Measurements from ENCODE around the gene DNAJB14. TPM values are rescaled to one million over a fixed set of nuclear protein-coding genes. Genes with fewer than 3 reads are reported as not detected.

Gene DNAJB14
- polyA plus RNA-seq, 1 of the 3 experiments (the other 2 are of a cell fraction), result 23.8 TPM

- no peaks in the 10 kb centered on the region for H3K4me1 ChIP-seq (ENCODE audit: control insufficient read depth in 1 of 2, insufficient read depth in 2 of 2, low read depth in 1 of 2, low read length in 1 of 2)
- no peak overlapping the region for H2AFZ ChIP-seq (ENCODE audit: low read depth)
- ChIA-PET CTCF (interaction anchor here (0.6 kb wide), 1 partner anchor 16 kb away, joined by 3 read pairs; no protein-coding TSS in a partner anchor), POLR2A (no interaction called here)
- no peaks in the 10 kb centered on the region for H3K9me3 ChIP-seq
- no peak overlapping the region for H3K4me2 ChIP-seq
- H3K36me3 ChIP-seq (replicated peaks in 1 of 2; ENCODE audit: control insufficient read depth in 1 of 2, insufficient read depth in 2 of 2, low read length in 1 of 2), result no peaks in the 10 kb centered on the region
- no peak overlapping the region for H3K9ac ChIP-seq
- no peak for DNase-seq
- no peak overlapping the region for H3K4me3 ChIP-seq (ENCODE audit: low read depth in 2 of 2, low read length in 1 of 2)
- no peaks in the 10 kb centered on the region for H3K9me2 ChIP-seq
- no peak overlapping the region for H3K27ac ChIP-seq (ENCODE audit: low read depth in 2 of 2, low read length in 1 of 2)
- no peaks in the 10 kb centered on the region for H3K27me3 ChIP-seq (ENCODE audit: insufficient read depth)
- TF ChIP-seq RFX5 (IDR thresholded peaks at IDR 0.05; ENCODE audit: low read length), result no peak
- no peak for TF ChIP-seq IRF3 (IDR thresholded peaks at IDR 0.05; ENCODE audit: low read depth, low read length)
- TF ChIP-seq EP300 (IDR thresholded peaks at IDR 0.05; ENCODE audit: borderline replicate concordance in 1 of 2, low read depth in 1 of 2, low read length in 1 of 2), result no peak
- no peak for TF ChIP-seq NRF1 (IDR thresholded peaks at IDR 0.05; ENCODE audit: low read depth, low read length)
- TF ChIP-seq FOXJ3 (CRISPR knock-in tag; IDR thresholded peaks at IDR 0.05), result no peak
- TF ChIP-seq FOSL2 (IDR thresholded peaks at IDR 0.05; ENCODE audit: borderline replicate concordance, low read depth), result no peak
- no peak for TF ChIP-seq FOXM1 (IDR thresholded peaks at IDR 0.05; ENCODE audit: low read depth)
- no peak for TF ChIP-seq NFIC (IDR thresholded peaks at IDR 0.05; ENCODE audit: borderline replicate concordance)
- no peak for TF ChIP-seq EZH2phosphoT487 (IDR thresholded peaks at IDR 0.05; ENCODE audit: borderline replicate concordance, low read depth)
- TF ChIP-seq CTCF (IDR thresholded peaks at IDR 0.05), result no peak
- TF ChIP-seq MAX (IDR thresholded peaks at IDR 0.05; ENCODE audit: low read depth), result no peak
- no peak for TF ChIP-seq REST (IDR thresholded peaks at IDR 0.05; ENCODE audit: low read depth, low read length)
- no peak for TF ChIP-seq TEAD4 (IDR thresholded peaks at IDR 0.05; ENCODE audit: borderline replicate concordance, insufficient read depth)
- no peak for TF ChIP-seq RAD21 (IDR thresholded peaks at IDR 0.05; ENCODE audit: low read length)
- TF ChIP-seq TAF1 (IDR thresholded peaks at IDR 0.05; ENCODE audit: borderline replicate concordance, low read depth, low read length), result no peak
- no peak for TF ChIP-seq GATA2 (CRISPR knock-in tag; IDR thresholded peaks at IDR 0.05)
- TF ChIP-seq SMC3 (IDR thresholded peaks at IDR 0.05; ENCODE audit: low read depth, low read length), result no peak
- no peak for TF ChIP-seq MXI1 (IDR thresholded peaks at IDR 0.05; ENCODE audit: low read depth, low read length)
- no peak for TF ChIP-seq GABPA (IDR thresholded peaks at IDR 0.05; ENCODE audit: low read depth)
- no peak for TF ChIP-seq POLR2AphosphoS5 (IDR thresholded peaks at IDR 0.05; ENCODE audit: low read depth, low read length)
- H3K79me2 ChIP-seq (ENCODE audit: insufficient read depth), result no peaks in the 10 kb centered on the region
- no peaks in the 10 kb centered on the region for H4K20me1 ChIP-seq (ENCODE audit: insufficient read depth)
- 75% methylated on average over 4 of the region's 4 CpGs for WGBS (ENCODE audit: low lambda C conversion rate)
- H3F3A ChIP-seq (replicated peaks; ENCODE audit: insufficient read depth), result no peaks in the 10 kb centered on the region
Measured at GRCh38 chr4:99986792-99987191, 40.4 kb upstream of the DNAJB14 start.

All from SK-N-SH (cell line).